GM19240 (cell line): ENCODE data around the gene TNS1.

ENCODE experiments used
- DNase-seq: peaks from one replicate; pipeline ENCODE4 v3.0.0; 2011; ENCODE audit warnings: low spot score; ENCODE audit not compliant: insufficient read length

Gene TNS1

DNA sequence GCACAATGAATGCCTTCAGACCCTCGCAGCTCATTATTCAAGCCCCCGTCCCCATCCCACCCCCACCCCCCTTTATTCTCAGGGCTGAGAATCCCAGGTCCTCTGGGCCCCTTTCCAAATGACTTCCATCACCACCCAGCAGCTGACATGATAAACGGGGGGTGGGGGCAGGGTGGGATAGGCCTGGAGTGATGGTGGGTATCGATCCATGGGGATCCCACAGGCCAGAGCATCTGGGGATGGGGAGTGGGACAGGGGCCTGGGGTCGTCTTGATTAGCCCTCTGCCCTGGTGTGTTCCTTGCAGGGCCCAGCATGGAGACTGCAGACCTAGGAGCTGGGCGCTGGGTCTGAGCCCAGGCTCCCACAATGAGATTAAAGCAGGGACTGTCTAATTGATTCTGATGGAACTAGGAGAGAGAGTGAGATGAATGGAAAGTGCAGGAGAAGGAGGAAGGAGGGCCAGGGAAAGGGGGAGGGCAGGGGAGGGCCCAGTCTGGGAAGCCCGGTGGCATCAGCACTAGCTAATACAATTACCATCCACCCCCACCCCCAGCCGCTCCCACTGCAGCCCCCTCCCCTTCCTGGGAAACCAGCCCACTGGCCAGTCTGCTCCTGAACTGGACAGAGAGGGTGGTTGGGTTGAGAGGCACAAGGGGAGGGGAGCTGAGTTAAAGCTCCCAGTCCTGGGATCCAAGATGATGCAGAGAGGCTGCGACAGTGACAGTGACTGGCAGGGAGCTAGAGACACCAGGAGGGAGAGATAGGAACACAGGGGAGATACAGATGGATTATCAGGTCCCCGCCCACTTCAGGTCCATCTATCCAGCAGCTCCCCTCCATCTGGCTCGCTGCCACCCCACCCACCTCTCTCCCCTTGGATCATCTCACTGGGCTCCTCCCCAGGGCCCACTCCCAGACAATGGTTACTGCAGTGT lies 13.1 kb upstream of the TNS1 start:
- no peak for DNase-seq

DNA sequence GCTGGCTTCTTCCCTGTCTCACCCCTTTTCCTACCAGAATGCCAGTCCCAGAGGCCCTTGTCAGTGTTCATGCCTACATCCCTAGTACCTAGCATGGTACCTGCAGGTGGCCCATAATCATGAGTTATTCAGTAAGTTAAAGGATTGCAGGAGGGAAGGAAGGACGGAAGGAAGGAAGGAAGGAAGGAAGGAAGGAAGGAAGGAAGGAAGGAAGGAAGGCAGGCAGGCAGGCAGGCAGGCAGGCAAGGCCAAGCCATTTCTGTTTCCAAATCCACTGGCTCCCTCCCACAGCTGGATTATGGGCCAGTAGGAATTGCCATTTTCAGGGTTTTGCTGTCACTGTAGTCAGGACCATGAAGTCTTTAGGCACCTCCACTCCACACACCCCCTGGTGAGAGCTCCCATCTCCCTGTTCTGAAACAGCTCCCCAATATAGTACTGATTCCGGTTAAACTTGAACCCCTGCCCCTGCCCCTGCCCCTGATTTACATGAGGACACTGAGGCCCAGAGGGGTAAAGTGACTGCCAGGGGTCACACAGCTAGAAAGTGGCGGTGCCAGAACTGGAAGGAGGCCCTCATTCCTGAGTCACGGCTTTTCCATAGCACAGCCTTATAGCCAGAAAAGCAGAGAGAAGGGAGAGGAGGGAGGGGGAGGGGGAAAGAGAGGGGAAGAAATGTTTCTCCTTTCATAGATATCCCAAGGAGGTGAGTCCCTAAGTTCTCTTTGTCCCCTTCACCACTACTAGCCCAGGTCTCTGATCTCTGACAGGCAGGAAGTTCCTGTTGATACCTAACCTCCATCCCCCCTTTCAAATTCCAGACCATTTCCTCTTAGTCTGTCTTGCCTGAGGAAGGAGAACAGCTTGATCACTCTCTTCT lies 12.2 kb upstream of the TNS1 start:
- DNase-seq = no peak

DNA sequence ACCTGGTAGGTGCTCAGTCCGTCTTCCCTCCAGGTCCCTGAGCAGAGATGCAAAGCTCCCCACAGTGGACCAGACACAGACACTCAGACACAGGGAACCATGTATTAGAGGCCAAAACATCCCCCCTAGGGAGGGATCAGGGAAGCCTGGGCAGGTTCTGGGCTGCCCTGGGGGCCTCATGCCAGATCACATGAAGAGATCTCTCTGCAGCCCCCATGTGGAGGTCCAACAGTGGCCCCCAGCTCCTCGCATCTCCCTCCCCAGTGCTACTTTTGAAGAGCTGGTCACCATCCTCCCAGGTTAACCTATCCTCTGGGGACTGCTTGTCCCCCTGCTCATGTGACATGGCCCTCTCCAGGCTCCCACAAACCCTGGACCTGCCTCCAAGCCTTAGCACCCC lies 10.5 kb upstream of the TNS1 start:
- no peak for DNase-seq

DNA sequence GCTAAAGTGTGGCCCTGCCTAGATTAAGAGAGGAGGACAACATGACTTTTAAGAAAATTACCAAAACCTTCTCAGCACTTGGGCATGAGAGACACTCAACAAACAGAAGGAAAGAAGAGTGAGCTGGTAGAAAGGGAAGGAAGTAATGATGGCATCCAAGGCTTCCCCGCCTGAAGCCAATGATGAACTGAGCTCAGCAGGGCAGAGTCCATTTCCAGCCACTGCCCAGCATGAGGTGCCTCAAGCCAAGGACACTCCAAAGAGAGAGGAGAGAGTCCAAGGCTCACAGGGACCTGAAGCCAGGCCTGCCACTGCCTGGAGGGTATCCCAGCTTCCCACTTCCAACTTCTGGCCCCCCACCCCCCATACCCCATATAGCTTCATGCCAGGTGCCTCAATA lies 9.5 kb upstream of the TNS1 start:
- DNase-seq = no peak

DNA sequence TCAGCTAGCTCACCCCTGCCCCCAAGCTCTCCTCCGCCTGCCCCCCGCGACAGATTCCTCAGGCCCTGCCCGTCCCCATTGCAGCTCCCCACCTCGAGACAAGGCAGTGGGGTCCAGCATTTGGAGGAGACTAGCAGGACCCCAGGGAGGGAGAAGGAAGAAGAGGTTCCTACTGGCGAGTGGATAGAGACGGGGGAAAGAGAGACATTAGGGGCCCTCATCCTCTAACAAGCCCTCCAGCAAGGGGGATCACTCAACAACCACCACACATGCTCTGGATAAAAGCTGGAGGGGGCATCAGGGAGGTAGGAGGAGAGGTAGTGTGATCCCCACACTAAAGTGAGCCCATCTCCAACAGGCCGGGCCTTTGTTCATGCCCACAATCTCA lies 8.9 kb upstream of the TNS1 start:
- DNase-seq = no peak

DNA sequence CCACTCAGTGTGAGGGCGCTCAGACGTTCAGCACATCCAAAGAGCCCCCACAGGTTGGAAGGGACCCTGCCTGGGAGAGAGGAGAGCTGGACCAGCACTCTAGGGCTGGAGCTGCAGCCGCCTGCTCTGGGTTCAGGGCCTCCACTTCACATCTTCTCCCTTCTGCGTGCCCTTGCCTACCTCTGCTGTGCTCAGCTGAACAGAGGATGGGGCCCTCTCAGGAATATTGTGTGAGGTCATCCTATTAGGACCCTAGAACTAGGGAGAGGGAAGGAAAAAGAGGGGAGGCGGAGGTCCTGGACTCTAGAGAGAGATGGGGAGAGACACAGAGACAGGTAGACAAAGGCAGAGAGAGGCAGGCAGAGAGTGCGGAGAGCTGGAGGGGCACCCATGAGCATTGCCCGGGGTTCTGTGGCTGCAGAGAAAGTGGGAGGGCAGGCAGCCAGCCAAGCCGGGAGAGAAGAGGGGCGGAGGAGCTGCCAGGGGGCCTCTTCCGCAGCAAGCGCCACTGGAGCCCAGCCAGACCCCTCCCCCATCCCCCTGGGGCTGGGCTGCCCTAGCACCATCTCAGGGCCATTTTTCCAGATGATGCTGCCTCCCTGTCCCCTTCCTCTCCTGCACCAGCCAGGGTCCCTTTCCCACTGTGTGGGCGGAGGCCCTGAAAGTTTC lies 8.3 kb upstream of the TNS1 start:
- DNase-seq = no peak

DNA sequence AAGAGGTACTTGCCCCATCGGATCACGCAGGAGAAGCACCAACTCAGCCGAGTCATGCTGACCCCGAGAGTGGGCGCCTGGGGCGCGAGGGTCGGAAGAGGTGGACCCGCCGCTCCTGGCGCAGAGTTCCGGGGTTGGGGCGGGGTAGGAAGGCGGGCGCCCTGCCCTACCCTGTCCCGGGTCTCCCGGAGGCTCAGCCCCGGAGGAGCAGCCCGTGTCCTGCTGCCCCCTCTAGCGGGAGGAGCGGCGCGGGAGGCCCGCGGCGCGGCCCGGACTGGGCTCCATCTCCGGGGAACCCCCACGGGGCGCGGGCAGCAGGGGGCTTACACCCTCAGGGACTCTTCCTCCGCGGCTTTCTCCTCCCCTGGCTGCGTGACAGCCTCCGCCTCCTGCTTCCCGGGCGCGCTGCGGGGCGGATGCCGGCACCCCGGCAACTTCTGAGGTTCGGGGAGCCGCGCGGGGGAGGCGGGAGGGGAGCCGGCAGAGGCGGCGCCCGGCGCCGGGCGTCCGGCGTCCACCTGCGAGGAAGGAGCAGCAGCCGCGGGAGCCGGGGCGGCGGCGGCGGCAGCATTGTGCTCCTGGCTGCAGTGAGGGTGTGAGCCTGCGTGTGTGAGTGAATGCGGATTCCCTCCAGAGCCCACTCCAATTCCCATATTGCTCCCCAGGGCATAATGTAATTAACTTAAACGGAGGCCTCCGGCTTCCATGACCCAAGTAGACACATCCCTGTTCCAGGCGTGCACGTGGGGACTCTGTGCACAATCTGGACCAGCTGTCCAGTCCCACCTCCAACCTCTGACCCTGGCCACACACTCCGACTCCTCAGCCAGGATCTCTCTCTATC lies 7.6 kb upstream of the TNS1 start:
- no peak for DNase-seq

DNA sequence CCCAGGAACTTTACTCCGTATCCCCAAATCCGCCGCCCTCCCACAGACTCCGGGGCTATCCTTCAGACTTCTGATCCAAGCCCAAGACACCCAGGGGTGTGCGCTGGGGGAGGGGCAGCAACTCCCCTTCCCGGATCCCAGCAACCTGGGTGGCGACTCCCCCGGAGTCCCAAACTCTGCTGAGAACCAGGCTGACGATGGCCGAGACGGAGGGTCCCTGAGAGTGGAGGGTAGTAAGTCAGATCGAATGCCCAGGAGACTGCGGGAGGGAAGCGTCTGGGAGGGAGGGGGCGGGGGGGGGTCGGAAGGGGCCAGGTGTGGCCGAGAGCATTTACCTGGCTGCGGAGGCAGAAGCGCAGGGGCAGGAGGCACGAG lies 7.0 kb upstream of the TNS1 start:
- no peak for DNase-seq

DNA sequence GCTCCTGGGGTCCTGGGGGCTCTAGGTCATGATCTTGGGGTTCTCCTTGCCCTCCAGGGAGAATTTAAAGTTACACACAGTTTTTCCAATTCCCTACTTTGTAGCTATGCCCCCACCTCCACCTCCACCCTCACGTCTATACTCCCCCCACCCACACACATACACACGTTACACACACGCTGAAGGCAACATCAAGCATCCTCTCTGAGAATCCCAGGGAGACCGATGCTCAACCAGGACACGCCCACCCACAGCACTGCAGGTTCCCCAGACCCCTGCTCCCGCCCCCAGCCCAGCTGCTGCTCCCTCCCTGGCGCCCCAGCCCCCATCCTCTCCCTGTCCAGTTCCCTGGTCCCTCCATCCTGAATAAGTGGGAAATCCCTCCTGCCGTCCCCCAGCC lies 6.4 kb upstream of the TNS1 start:
- DNase-seq = no peak

DNA sequence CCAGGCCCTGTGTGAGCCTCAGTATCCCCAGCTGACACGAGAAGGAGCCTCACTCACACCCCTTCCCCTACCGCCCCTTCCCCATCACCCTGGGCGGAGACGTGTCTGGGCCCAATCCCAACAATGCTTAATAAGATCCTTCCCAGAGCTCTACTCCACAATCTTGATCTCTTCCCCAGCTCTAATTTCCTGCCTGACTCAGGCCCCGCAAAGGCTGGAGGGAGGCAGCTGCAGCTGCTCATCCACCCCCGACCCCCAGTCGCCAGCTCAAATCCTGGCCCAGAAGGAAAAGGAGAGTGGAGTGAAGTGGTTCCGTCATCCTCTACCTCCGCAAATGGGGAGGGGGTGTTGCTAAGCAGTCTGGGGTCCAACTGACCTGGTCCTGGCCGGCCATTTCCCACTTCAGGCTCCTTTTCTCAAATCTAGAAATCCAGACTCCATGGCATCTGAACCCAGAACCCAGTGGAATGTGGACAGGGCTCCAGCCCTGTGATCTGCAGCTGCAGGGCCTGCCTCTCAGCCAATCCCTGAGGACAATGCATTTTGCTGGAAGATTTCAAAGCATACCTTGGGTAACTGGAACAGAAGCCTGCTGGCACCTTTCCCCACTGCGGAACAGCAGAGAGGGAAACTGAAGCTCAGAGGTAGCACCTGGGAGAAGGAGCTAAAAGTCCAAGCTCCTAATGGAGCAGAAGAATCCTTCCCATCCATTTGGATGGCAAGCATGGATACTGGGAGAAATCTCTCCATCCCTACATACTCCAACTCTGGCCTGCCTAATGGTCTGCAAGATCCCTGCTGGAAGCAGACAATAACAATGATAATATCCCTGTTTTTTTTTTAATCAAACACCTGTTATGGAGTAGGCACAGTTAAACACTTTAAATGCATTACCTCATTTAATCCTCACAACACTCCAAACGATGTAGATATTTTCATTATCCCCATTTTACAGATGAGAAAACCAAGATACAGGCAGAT lies 5.6 kb upstream of the TNS1 start:
- no peak for DNase-seq

DNA sequence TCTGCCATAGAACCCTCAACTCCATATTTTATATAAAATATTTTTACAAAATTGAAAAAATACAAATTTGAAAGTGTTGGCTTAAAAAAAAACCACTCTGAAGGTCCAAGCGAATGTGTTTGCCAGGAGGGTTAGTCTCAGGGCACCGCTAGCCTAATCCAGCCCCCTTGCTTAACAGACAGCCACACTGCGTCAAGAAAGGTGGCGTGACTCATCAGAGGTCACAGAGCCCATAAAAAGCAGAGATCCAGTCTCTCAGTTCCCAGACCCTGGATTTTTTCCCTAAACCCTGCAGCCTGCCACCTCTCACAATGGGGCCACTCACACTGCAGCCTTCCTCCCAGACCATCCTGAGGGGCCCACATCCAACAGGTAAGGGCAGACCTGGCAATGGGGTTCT lies 3.9 kb upstream of the TNS1 start:
- DNase-seq = no peak

DNA sequence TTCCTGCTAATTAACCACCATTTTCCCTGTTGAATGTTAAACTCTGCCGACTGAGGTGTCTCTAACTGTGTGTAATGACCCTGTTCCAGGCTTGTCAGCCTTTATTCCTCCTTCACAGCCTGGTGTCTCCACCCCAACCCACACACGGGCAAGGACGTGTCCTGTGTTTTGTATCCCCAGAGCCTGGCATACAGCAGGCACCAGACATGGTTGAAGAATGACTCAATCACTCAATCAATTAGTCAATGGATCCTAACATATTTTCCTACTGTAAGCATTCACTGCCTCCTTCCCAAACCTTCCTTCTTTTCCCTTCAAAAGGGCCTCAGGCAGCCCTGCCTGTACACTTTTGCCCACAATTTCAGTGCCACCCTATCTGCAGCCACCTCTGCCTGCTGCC lies 2.7 kb upstream of the TNS1 start:
- DNase-seq = no peak

DNA sequence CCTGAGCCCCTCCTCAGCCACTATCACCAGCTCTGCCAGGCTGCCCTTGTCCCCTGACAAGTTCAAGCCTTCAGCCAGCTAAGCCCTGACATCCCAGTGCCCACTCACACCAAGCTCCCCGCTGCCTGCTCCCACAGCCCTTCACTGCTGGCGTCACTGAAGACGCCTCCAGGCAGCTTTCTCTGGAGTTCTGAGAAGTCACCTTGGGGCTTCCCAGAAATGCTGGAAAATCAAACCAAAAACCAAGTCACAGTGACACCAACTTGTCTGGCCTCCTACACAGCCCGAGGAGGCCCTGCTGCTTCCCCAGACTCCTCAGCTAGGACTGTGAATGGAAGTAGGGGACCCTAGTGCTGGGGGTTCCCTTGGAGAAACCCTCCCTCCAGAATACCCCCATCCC lies 2.2 kb upstream of the TNS1 start:
- no peak for DNase-seq

DNA sequence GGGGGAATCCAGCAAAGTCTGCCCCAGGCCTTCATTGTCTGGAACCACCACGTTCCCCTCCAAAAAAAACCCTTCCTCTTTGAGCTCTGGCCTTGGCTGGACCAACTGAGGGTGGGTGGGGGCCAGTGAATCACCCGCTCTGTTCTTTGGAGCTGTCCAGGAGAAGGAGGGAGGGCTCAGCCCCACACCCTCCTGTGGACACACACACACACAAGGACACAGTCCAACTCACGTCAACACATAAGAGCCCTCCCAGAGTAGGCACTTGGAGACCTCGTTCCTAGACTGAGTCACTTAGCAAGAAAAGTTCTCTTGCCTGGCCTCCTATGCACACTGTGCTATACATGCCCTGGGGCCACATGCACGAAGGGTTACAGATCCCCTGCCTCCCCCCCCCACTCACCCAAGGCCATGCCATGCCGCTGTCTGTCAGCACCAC lies 1.2 kb upstream of the TNS1 start:
- no peak for DNase-seq

DNA sequence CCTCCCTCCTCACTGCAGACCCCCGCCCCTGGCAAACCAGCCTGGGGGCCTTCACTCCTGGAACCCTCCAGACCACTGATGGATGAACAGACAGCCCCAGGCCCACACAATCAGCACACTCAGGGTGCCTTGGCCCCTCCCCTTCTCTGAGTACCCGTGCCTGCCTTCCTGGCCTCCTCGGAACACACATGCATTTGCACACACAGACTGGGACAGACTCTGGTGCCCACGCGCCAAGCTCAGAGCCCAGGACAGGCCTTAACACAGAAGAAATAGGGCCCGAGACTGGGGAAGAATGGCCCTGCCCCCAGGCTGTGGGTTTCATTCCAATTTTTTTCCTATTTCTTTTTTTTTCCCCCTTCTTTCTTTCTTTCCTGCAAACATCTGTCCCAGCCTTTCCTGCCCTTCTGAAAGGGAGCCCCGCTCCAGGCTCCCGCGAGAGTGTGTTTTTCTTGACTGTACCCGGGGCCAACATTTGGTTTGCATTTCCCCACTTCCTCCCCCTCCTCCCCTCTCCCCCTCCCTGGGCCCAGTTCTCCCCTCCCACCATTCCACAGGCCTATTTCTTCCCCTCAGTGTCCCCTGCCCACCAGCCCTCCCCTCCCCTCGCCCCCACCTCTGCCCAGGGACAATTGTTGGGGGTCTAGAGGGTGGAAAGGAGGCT lies 618 bp upstream of the TNS1 start:
- DNase-seq = no peak

DNA sequence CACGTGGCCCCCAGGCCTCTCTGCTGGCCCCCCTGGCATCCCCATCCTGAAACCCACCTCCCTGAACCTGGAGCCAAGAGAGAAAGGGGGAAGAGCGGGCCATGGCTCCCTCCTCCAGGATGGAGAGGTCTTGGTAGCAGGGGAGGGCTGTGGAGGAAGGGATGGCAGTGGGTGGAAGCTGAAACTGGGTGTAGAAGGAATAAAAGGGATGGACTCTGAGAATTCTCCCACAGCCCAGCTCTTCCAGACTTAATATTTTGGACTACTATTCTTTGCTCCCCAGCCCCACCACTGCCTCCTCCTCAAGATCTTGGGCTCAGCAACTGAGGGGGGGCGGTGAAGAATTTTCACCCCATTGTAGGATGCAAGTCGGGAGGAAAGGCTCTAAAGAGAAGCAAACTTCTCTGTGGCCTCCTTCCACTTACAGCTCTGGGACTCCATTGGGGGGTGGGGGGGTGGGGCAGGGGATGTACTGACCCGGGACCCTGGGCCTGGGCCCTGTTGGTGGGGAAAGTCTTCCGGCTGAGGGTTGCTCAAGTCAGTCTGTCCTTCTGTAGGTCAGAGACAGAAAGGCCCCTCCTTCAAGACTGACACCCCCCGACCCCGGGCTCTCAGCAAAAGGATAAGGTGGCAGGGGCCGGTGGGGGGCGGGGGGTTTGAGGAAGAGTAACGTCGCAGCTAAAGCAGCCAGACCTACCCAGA lies 501 bp downstream of the TNS1 start:
- no peak for DNase-seq

DNA sequence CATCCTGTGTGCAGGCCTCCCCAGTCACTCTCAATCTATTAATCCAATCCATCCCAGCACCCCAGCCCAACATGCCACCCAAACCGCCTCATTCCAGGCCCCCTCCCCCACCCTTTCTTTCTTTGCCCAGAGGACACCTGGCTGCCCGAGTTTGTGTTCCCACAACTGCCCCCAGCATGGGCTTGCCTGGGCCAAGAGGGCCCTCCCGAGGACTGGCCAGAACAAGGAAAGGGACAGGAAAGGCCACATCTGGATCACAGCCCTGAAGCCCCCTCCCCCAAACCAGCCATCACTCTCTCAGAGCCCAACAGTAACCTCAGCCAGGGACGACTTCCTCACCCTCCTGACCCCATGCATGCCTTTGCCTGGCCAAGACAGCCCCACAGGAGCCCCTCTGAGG lies 1.2 kb downstream of the TNS1 start:
- DNase-seq = no peak

DNA sequence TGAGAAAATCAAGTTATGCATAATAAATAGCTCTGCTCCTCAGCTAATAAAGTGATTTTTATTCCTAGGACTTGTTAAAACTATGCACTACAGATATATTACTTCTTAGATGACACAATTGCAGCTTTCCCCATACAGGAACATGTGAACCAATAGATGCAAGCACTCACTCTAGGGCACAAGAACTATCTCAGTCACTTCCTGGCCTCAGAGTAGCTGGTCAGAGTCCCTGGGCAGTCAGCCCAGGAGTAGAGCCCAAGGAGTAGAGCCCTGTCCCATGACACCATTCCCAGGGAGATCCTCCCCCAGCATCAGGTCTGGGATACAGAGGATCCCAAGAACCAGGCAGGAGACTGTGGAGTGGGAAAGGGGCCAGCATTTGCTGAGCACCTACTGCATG lies 2.7 kb downstream of the TNS1 start:
- DNase-seq = no peak

DNA sequence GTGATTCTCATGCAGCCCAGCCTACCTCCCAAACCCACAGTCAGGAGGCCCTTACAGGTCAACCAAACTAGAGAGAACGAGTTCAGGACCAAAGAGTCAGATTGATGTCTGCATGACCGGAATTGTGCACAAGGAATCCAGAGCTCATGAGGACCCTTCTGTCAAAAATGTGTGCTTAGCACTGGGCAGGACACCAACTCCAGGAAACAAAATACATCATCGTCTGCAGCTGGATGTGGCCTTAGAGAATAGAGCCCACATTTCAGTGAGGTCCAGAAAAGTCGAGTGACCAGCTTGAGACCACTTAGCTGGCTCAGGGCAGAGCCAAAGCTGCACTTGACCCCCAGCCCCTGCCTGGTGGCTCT lies 3.2 kb downstream of the TNS1 start:
- no peak for DNase-seq
